ENCODE measurements around the gene ERMAP. TPM values are rescaled to one million over a fixed set of nuclear protein-coding genes. Genes with fewer than 3 reads are reported as not detected.

Gene ERMAP
- total and polyA plus RNA-seq, 2 experiments from 2014 or later = 4.1 to 9.5 TPM

DNA sequence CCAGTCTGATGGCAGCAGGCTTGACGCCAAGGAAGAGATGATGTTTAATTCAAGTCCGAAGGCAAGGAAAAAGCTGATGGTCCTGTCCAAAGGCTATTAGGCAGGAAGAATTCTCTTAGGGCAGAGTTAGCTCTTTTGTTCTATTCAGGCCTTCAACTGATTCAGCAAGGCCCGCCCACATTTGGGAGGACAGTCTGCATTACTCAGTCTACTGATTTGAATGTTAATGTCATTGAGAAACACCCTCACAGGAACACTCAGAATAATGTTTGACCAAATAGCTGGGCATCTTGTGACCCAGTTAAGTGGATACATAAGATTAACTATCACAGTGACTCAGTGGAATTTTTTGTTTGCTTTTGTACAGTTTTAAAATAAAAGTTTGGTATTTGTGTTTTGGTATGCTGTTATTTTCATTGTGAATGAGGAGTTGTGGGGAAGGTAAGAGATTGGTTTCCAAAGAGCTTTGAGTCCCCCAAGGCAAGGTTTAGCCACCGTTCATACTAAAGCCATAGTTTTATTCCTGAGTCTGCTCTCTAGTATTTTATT is 27.7 kb downstream of the ERMAP start:
- Histone ChIP-seq H3K27ac (no peak overlapping the region), H3K9me3 (ENCODE audit: low read depth) (no peaks in the 10 kb centered on the region), H3K4me3 (no peak overlapping the region), H3K4me1 (ENCODE audit: low read depth) (peaks cover 5% of the 10 kb centered on the region), H3K27me3 (no peaks in the 10 kb centered on the region), H3K36me3 (peaks cover 3% of the 10 kb centered on the region)
- TF ChIP-seq, protein P1, sequence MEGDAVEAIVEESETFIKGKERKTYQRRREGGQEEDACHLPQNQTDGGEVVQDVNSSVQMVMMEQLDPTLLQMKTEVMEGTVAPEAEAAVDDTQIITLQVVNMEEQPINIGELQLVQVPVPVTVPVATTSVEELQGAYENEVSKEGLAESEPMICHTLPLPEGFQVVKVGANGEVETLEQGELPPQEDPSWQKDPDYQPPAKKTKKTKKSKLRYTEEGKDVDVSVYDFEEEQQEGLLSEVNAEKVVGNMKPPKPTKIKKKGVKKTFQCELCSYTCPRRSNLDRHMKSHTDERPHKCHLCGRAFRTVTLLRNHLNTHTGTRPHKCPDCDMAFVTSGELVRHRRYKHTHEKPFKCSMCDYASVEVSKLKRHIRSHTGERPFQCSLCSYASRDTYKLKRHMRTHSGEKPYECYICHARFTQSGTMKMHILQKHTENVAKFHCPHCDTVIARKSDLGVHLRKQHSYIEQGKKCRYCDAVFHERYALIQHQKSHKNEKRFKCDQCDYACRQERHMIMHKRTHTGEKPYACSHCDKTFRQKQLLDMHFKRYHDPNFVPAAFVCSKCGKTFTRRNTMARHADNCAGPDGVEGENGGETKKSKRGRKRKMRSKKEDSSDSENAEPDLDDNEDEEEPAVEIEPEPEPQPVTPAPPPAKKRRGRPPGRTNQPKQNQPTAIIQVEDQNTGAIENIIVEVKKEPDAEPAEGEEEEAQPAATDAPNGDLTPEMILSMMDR (IDR thresholded peaks at IDR 0.05; ENCODE audit: low read depth, low read length) = no peak
- DNase-seq (ENCODE audit: low read depth in 1 of 2, low spot score in 1 of 2) = peak in 1 of 2 donors; percentile 21

DNA sequence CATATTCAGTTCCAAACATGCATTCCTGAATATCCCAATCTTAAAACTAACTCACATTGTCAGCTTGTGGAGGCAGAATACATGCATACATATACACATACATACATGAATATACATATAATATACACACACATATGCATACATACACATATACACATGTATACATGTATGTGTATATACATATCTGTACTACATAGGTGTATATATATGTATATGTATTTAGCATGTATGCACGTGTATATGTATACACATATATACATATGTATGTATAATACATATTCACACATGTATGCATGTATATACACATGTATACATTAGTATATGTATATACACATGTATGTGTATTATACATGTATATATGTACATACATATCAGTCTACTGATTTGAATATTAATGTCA is 28.3 kb downstream of the ERMAP start:
- H3K27me3 ChIP-seq = no peaks in the 10 kb centered on the region
- no peak overlapping the region for H3K4me3 ChIP-seq
- DNase-seq (ENCODE audit: low read depth in 1 of 2, low spot score in 1 of 2) = no peak
- peaks cover 5% of the 10 kb centered on the region for H3K4me1 ChIP-seq (ENCODE audit: low read depth)
- H3K9me3 ChIP-seq (ENCODE audit: low read depth) = no peaks in the 10 kb centered on the region
- TF ChIP-seq, protein P1 (IDR thresholded peaks at IDR 0.05; ENCODE audit: low read depth, low read length) = no peak
- H3K27ac ChIP-seq = no peak overlapping the region
- peaks cover 3% of the 10 kb centered on the region for H3K36me3 ChIP-seq

DNA sequence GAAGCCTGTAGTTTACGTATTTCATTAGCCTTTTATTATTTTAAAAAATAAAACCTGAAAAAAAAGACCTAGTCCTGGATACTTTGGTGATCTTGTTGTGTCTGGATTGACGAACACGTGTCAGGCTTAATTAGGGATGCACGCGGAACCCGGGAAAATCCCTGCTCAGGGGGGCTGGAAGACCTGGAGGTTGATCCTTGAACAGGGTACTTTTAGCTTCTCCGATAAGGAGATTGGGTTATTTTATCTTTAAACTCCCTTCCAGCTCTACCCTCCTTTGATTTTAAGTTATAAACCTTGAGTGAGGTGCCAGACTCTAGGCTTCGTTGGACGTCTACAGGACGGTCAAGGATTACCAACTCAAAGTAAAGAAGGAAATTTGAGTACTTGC is 28.9 kb downstream of the ERMAP start:
- peaks cover 5% of the 10 kb centered on the region for H3K4me1 ChIP-seq (ENCODE audit: low read depth)
- H3K27me3 ChIP-seq = no peaks in the 10 kb centered on the region
- peak overlapping the region; percentile 60 for H3K4me3 ChIP-seq
- H3K27ac ChIP-seq = no peak overlapping the region
- TF ChIP-seq, protein P1 (IDR thresholded peaks at IDR 0.05; ENCODE audit: low read depth, low read length) = no peak
- no peak for DNase-seq (ENCODE audit: low read depth in 1 of 2, low spot score in 1 of 2)
- no peaks in the 10 kb centered on the region for H3K9me3 ChIP-seq (ENCODE audit: low read depth)
- peaks cover 7% of the 10 kb centered on the region for H3K36me3 ChIP-seq

DNA sequence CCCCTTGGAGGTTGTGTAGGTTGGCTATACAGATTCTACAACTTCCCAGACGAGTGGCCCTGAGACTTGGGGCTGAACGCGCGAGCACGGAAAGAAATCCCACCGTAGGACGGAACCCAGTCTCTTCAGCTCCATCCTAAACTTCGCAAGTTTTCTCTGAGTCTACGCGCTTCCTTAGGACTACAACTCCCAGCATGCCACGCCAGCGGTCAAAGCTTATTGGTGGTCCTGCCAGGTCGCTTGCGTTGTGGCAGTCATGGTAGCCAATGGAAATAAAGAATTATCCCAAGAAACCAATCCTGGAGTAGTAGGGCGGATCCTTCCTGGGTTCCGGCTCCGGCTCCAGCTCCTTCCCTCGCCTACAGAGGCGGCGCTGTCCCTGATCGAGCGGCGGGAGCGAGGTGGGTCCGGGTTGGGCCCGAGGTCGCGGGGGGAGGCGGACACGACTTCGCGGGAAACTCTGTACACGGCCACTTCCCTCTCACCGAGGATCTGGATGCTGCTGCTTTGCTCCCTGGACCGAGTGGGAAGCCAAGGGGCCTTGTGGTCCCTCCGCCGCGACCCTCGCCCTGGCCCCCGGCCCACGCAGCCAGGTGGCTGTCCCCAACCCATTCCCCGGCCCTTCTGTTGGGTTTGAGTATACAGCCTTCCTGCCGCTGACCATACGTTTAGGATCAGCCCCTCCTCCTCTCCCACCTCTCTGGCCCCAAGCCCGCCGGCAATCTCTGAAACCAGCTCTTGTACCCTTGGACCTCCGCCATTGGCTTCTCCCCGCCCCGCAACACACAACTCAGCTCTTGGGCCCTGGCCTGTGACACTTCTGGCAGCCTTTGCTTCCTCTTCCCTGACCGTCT is 29.6 kb downstream of the ERMAP start, which contains the start of gene ZNF691:
Gene ZNF691 (plus strand): TSS at position 357 of the 854 bp plus-strand sequence. CDS start 3,046 bp downstream, outside the sequence.
- TF ChIP-seq, protein P1 (IDR thresholded peaks at IDR 0.05; ENCODE audit: low read depth, low read length) = peak; percentile 52
- Histone ChIP-seq H3K27me3 (no peaks in the 10 kb centered on the region), H3K27ac (peak within 1 kb of the TSS; percentile 51), H3K9me3 (ENCODE audit: low read depth) (no peaks in the 10 kb centered on the region), H3K4me1 (ENCODE audit: low read depth) (peaks cover 5% of the 10 kb centered on the region), H3K4me3 (peak within 1 kb of the TSS; percentile 60), H3K36me3 (peaks cover 8% of the 10 kb centered on the region)
- peak; percentile 97 to 98 for DNase-seq (ENCODE audit: low read depth in 1 of 2, low spot score in 1 of 2)

DNA sequence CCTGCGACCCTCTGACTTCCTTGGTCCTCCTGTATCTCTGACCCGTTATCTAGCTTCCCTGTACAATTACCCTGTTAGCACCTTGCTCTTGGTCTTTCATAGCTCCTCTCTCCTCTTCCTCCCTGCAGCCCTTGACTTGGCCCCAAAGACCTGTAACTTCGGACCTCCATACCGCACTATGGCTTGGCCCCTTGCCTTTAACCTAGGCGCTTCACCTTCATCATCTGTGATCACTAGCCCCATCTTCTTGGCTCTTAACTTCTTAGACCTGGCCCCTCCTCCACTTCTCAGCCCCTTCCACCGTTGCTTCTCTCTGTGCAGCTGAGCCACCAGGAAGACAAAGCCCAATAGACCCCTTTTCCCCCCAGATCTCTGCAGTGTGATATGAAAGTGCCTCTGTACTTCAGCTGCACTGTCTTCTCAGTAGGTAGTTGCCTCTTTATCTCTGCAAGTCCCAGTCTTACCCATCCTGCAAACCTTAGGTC is 30.2 kb downstream of the ERMAP start:
- peak overlapping the region; percentile 60 for H3K4me3 ChIP-seq
- H3K4me1 ChIP-seq (ENCODE audit: low read depth) = peaks cover 5% of the 10 kb centered on the region
- TF ChIP-seq, protein P1 (IDR thresholded peaks at IDR 0.05; ENCODE audit: low read depth, low read length) = no peak
- H3K9me3 ChIP-seq (ENCODE audit: low read depth) = no peaks in the 10 kb centered on the region
- DNase-seq (ENCODE audit: low read depth in 1 of 2, low spot score in 1 of 2) = no peak
- H3K36me3 ChIP-seq = peaks cover 12% of the 10 kb centered on the region
- peak overlapping the region; percentile 51 for H3K27ac ChIP-seq
- no peaks in the 10 kb centered on the region for H3K27me3 ChIP-seq
